ENCODE measurements around the gene BCO2.
"Not testable (repeated sequence)": the region's sequence is repeated elsewhere in the genome, so short reads cannot be mapped to it uniquely, and the experiment has no call there.

The BCO2 gene

DNA sequence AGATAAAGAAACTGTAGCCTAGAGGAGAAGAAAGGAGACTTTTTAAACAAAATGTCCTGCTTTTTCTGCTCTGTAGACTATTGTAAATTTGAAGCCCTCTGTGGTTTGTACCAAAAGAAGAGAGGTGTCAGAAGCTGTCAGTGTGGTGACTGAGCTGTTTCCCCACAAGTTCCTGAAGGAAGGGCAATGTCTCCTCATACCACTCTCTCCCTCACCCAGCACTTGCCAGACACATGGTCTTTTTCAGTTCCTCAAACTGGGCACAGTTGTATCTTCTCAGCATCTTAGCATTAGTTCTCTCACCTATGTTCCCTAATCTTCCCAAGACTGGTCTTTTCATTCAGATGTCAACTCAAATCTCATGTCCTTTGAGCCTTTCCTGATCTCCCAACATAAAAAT is 4.3 kb downstream of the BCO2 start:
- no peak for DNase-seq (ENCODE audit: low read depth)
- TF ChIP-seq, protein P1, sequence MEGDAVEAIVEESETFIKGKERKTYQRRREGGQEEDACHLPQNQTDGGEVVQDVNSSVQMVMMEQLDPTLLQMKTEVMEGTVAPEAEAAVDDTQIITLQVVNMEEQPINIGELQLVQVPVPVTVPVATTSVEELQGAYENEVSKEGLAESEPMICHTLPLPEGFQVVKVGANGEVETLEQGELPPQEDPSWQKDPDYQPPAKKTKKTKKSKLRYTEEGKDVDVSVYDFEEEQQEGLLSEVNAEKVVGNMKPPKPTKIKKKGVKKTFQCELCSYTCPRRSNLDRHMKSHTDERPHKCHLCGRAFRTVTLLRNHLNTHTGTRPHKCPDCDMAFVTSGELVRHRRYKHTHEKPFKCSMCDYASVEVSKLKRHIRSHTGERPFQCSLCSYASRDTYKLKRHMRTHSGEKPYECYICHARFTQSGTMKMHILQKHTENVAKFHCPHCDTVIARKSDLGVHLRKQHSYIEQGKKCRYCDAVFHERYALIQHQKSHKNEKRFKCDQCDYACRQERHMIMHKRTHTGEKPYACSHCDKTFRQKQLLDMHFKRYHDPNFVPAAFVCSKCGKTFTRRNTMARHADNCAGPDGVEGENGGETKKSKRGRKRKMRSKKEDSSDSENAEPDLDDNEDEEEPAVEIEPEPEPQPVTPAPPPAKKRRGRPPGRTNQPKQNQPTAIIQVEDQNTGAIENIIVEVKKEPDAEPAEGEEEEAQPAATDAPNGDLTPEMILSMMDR (IDR thresholded peaks at IDR 0.05; ENCODE audit: insufficient read depth, low read depth, low read length, missing control alignments) = no peak
- H3K4me3 ChIP-seq (ENCODE audit: low read length) = no peak overlapping the region

DNA sequence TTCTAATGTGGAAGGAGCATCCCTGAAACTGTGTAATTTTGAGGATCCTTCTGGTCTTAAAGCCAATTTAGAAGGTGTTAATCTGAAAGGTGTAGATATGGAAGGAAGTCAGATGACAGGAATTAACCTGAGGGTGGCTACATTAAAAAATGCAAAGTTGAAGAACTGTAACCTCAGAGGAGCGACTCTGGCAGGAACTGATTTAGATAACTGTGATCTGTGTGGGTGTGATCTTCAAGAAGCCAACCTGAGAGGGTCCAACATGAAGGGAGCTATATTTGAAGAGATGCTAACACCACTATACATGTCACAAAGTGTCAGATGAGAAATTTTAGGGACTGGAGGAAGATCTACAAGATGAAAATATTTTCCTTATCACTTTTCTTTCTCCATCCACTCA is 7.6 kb downstream of the BCO2 start:
- TF ChIP-seq, protein P1 (IDR thresholded peaks at IDR 0.05; ENCODE audit: insufficient read depth, low read depth, low read length, missing control alignments) = no peak
- H3K4me3 ChIP-seq (ENCODE audit: low read length) = no peak overlapping the region
- DNase-seq (ENCODE audit: low read depth) = no peak

DNA sequence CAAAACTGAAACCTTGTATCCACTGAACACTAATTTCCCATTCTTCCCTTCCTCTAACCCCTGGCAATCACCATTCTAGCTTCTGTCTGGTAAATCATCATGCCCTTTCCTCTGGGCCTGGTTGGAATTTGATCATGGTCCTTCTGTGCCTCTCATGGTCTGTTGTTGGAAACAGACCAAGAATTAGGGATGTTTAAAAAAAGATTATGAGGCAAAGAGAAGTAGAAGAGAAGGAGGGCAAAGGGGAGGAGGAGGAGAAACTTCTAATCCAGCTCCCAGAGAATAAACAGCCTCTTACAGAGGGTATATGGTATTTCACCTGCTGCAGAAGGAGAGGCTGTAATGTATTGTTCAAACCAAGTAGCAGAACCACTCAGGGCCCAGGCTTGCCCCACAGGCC is 10.6 kb downstream of the BCO2 start:
- no peak for DNase-seq (ENCODE audit: low read depth)
- TF ChIP-seq, protein P1 (IDR thresholded peaks at IDR 0.05; ENCODE audit: insufficient read depth, low read depth, low read length, missing control alignments) = no peak
- H3K4me3 ChIP-seq (ENCODE audit: low read length) = no peak overlapping the region

DNA sequence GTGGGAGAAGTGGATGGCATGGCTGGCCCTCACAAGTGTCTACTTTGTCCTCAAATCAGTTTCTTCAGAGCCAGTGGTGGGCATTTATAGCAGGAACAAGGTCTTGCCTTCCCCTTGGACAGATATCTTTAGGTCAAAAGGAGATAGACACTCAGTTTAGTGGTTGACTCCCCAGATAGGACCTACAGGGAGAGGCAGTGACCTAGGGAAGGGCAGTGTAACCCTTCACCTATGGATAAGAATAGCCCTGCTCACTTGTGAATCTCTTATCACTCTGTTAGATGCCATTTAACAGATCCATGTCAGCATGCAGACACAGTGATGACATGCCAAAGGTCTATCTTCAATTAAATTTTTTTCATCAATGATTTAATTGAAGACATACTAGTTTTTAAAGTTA is 11.0 kb downstream of the BCO2 start:
- no peak overlapping the region for H3K4me3 ChIP-seq (ENCODE audit: low read length)
- TF ChIP-seq, protein P1 (IDR thresholded peaks at IDR 0.05; ENCODE audit: insufficient read depth, low read depth, low read length, missing control alignments) = no peak
- no peak for DNase-seq (ENCODE audit: low read depth)

DNA sequence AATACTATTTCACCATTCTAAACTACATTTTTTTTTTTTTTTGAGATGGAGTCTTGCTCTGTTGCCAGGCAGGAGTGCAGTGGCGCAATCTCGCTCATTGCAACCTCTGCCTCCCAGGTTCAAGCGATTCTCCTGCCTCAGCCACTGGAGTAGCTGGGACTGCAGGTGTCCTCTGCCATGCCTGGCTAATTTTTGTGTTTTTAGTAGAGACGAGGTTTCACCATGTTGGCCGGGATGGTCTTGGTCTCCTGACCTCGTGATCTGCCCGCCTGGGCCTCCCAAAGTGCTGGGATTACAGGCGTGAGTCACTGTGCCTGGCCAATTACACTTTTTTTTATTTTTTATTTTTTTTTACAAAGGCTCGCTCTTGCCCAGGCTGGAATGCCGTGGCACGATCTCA is 19.8 kb downstream of the BCO2 start:
- peak; percentile 5 for DNase-seq (ENCODE audit: low read depth)
- not testable (repeated sequence) for H3K4me3 ChIP-seq (ENCODE audit: low read length)

DNA sequence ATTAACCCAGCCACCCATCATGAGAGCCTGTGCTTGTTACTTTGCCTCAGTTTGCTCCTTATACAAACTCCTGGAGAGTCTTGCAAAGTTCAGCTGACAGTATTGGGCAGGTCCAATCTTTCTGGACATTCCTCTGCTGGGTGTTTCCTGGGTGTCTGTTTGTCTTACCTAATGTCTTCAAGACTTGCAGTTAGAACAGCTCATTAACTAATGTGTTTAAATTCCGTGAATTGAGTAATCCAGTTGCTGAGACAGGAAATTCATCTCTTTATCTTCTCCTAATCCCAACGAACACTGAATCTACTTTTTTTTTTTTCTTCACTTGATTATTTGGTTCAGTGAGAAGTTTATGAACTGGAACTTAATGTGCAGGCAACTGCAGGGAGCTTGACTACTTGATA is 20.6 kb downstream of the BCO2 start:
- peak; percentile 89 for DNase-seq (ENCODE audit: low read depth)
- TF ChIP-seq, protein P1 (IDR thresholded peaks at IDR 0.05; ENCODE audit: insufficient read depth, low read depth, low read length, missing control alignments) = no peak
- no peak overlapping the region for H3K4me3 ChIP-seq (ENCODE audit: low read length)

DNA sequence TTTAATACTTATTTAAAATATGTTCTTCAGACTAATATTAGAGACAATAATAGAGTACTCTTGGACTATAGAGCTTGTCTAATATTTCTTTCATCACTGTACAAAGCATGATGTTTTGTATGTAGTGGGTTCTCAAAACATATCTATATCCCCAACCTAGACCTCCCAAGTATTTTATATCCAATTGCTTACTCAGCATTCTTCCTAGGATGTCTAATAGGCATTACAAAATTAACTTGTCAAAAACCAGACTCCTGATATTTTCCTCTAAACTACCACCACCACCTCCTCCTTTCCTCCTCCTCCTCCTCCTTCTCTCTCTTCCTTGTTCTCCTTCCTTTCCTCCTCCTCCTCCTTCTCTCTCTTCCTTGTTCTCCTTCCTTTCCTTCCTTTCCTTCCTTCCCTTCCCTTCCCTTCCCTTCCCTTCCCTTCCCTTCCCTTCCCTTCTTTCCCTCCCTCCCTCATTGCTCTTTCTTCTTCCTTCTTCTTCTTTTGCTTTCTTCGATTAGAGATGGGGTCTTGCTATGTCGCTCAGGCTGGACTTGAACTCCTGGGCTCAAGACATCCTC is 21.3 kb downstream of the BCO2 start:
- TF ChIP-seq, protein P1 (IDR thresholded peaks at IDR 0.05; ENCODE audit: insufficient read depth, low read depth, low read length, missing control alignments) = no peak
- H3K4me3 ChIP-seq (ENCODE audit: low read length) = no peak overlapping the region
- DNase-seq (ENCODE audit: low read depth) = no peak

DNA sequence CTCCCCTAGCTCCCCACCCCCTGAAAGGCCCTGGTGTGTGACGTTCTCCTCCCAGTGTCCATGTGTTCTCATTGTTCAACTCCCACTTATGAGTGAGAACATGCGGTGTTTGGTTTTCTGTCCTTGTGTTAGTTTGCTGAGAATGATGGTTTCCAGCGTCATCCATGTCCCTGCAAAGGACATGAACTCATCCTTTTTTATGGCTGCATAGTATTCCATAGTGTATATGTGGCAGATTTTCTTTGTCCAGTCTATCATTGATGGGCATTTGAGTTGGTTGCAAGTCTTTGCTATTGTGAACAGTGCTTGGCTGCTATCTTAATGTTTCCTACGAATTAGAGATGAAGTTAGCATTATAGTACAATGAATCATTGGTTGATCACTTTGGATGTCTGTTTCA is 23.8 kb downstream of the BCO2 start:
- H3K4me3 ChIP-seq (ENCODE audit: low read length); DNase-seq (ENCODE audit: low read depth): not testable (repeated sequence)

Measured in epithelial cell of esophagus (primary cell).